ENCODE measurements around the gene LDLRAD4.

LDLRAD4 gene

DNA sequence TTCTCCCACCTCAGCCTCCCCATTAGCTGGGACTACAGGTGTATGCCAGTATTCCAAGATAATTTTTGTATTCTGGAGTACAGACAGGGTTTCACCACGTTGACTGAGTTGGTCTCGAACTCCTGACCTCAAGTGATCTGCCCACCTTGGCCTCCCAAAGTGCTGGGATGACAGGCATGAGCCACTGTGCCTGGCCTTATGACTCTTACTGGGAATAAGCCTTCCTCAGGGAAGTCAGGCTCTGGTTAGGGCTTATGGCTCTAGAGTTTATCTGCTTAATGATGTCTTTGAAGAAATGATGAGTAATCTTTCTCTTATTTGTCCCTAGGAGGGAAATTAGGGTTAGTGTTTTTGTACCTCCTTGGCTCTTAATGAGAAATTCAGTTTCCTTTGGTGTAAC, 320.1 kb downstream of the LDLRAD4 start:
- no peak for DNase-seq (ENCODE audit: low spot score)

DNA sequence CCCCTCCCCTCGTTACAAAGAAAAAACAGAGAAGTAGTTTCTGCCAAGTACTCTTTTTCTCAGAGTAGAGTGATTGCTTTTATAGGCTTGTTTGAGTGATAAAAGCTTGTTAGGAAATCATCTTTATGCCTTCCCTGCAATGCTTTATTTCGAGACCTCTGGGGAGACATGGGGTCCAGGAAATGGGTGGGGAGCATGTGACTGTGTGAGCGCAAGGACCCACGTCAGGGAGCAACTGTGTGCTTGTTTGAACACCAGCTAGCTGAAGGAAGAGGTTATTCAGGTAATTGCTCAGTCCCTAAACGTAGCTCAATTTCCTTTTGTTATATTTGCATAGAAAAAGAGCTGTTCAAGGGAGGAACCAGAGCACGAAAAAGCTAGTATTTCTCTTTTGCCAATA, 320.5 kb downstream of the LDLRAD4 start:
- no peak for DNase-seq (ENCODE audit: low spot score)

DNA sequence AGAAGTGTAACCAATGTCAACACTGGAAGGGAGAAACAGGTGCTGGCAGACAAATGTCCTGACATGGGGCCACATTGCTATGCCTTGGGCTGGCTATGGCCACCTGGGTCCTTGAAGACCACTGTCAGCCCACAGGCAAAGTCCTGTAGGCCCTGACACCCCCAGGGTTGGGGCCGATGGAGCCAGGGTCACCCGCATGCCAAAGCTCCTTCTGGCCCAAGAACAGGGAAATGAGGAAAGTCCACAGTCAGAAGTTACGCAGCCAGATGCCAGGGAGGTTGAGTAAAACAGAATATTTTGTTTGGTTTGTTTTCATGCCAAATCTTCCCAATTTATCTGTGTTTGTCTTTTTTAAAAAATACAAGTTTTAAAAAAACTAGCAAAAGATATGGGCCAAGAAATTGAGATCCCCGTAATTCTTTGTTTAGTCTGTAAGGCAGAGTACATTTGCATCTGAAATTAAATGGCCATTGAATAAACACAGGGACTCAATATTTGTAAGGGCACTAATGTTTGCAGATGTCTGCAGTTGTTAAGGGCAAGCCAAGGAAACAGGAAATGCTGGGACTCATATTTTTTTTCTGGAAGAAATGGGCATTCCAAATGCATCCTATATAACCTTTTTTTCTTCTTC, 321.4 kb downstream of the LDLRAD4 start:
- no peak for DNase-seq (ENCODE audit: low spot score)

DNA sequence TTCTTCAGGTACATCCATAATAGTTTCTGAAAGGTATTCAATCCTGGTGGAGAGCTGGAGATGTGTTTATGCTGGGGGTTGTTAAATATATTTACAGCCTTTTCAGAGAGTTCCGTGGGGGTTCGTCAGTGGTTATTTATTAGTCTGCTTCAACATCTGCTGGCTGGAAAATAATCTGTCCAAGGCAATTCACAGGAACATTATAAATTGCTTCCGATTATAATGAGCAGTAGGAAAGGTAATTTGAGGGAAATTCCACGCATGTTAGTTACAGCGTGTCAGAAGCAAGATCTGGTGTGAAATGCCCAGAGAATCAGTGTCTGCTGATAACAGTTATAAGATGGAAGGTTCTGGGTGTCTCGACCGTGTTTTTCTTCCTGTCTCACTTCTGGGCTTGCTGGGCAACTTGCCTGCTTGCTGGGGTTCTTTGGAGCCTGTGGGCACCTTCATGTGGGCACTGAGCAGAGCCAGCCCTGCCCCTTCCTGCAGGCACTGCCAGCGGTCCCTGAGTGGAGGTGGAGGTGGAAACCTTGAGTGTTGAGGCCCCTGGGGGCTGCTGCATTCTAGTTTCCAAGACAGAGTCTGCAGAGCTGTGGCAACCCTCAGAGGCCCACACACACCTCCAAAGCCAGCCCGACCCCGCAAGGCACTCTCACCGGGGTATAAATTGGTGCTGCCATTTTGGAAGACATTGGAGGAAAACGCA, 322.1 kb downstream of the LDLRAD4 start:
- no peak for DNase-seq (ENCODE audit: low spot score)

DNA sequence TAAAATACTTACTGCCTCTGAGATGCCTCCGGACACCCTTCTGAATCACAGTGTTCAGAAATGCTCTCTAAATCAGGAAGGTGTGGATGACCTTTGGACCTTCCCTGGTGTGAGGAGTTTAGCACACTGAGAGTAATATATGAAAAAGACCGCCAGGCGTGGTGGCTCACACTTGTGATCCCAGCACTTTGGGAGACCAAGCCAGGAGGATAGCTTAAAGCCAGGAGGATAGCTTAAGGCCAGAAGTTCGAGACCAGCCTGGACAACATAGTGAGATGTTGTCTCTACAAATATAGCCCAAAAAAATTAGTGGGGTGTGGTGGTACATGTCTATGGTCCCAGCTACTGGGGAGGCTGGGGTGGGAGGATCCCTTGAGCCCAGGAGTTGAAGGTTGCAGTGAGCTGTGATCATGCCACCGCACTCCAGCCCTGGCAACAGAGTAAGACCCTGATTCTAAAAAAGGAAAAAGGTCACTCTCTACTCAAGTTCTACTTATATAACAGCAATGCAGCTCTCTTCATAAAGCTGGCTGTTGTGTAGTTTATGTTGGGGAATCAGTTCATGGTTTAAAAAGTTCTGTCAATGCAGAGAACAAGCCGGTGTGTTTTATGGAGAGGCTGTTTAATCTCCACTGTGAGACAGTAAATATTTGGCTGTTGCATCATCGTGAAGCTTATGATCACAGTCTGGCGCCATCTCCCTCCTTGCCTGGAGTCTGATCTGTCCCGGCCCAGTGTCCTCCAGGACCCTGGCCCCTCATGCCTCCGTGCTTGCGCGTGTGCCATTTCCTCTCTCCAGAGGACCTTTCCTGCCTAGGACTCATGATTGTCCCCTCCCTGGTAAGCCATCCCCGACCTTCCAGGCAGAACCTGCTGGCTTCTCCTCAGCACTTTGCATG, 323.3 kb downstream of the LDLRAD4 start:
- no peak for DNase-seq (ENCODE audit: low spot score)

DNA sequence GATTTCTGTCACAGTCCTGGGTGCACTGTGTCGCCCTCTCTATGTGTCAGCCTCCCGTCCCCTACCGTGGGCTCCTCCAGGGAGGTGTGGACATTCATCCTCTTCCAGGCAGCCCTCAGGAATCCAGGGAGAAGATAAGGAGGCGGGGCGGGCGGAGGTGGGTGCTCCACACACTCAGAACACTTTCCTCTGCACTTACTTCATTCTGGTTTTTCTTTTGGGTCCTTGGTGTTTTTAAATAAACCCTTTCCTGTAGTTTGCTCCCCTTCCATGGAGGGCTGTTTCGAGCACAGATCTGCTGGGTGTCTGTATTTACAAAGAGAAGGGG, 323.9 kb downstream of the LDLRAD4 start:
- no peak for DNase-seq (ENCODE audit: low spot score)

DNA sequence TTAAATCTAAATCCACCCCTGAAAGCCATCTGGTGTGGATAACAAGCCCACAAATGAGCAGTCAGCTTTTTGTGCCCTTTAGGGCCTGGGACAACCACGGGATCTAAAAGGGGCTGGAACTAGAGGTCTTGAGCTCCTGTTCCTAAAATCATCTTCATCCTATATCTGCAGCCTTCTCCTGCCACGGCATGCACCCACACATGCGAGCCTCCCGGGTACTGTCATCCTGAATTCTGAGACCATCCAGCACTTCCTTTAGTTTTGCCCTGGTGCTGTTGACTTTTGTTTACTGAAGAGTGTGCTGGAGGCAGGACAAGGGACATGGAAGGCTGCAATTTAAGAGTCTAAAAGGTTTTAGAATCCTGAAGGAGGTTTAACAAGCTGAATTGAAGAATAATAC, 324.6 kb downstream of the LDLRAD4 start:
- no peak for DNase-seq (ENCODE audit: low spot score)

DNA sequence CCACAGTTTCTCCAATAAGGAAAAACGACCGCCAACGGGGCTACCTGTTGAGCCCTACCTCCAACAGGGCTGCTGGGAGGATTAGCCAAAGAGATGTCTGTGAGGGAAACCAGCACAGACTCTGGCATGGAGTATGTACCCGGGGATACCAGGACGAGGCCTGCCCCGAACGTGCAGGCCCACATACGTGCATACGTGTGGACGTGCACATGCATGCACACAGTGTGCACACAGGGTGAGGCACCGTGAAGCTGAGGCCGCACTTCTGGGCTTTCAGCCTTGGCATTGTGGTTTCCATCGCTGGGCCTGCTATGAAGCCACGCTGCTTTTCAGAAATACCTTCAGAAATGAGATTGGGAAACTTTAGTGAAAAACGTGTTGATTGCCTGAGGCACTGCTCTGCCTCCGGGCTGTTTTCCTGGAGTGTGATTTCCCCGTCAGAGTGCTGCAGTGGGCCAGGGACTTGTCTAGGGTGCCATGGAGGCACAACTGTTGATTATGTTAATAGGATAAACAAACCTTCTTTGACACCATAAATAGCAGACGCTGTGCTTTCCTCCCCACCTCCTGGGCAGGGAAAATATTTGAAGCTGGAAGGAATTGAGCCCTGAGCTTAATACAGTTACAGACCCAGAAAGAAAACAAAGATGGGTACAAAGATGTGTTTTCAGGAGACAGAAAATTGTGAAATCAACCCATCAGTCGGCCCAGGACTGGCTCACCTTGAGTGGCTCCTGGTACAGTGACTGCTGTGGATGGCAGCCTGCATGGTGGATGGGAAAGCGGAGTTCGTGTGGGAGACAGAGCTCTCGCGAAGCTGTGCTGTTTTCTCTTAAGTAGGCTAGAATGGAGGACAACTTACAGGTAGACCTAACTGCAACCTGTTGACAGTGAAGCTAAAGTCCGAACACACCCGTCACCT, 325.5 kb downstream of the LDLRAD4 start:
- DNase-seq (ENCODE audit: low spot score): no peak

DNA sequence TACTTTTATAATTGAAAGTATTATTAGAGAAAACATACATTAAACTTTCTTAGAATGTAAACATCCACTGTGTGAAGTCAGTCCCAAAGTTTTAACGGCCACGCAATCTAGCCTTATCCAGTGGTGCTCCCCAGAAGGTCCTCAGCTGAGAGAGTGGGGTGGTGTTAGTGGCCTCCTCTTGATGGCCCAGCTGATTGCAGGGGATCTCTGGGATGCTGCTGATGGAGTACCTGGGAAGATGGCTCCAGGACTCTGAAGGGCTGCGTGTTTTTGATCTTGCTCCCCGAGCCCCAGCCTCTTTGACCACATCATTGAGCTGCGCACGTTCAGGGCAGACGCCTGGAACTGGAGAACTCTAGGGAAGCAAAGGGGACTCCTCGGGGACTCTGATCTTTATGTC, 326.4 kb downstream of the LDLRAD4 start:
- DNase-seq (ENCODE audit: low spot score): no peak

DNA sequence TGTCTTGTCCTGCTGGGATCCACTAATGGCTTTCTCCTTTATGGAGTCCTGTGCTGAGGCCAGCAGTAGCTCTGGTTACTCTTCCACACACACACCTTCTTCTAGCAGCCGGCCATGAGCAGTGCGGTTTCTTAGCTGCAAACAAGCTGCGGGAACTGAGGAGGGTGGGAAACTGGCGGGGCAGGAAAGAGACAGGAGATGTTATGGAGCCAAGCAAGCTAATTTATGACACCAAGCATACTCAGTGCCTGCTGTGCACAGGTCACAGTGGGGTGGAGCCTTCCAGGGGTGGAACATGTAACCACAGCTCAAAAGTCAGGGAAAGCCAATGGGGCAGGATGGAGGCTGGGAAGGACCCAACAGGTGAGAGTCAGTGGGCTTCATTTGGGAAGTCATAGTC, 327.0 kb downstream of the LDLRAD4 start:
- DNase-seq (ENCODE audit: low spot score): no peak

DNA sequence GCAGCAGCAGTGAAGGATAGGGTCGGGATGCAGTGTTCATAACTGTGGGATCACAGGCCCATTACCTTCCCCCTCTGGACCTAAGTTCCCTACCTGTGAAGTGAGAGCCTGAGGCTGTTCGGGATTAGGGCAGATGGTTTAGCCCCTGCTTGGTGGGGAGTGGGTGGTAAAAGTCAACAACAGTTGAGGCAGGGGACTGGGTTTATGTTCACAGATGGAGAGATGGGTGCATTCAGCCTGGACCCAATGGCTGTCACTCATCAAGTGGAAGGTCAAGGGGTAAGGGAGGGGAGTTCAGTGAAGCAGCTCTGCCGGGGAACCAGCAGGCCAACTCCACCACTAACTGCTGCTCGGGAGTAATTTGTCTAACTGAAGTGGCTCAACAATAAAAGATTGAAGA, 327.4 kb downstream of the LDLRAD4 start:
- no peak for DNase-seq (ENCODE audit: low spot score)

DNA sequence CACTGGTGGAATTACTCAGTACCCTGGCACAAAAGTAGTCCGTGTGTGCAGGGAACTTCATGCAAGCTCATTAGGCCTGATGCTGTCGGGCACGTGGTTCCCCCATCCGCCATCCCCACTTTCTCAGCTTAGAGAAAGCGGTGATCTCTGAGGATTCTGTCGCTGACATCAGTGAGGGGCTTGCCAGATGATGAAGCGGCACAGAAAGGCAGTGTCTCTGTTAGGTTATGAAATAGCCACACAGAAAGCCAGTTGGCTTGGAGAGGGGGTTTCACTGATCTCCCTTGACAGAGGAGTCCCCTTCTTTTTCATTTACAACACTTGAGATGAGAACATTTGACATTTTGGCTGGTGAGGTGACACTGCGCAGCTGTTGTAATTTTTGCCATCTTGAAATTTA, 328.1 kb downstream of the LDLRAD4 start:
- no peak for DNase-seq (ENCODE audit: low spot score)

DNA sequence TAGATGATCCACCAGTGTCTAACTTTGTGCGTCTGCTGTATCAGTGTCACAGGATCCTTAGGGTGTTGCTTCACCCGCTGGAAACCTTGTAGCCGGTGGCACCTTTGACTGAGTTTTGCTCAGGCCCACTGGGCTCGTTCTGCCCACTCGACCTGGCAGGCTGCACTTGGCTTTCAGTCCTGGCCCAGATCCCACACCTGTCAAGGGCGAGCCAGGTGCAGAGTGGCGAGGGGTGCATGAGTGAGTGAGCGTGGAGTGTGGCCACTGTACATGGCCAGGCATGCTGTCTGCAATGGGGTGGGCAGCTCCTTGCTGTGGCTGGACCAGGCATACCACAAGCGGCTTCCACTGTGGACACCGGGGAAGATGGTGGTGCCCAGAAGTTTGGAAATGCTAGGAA, 328.8 kb downstream of the LDLRAD4 start:
- DNase-seq (ENCODE audit: low spot score): no peak

DNA sequence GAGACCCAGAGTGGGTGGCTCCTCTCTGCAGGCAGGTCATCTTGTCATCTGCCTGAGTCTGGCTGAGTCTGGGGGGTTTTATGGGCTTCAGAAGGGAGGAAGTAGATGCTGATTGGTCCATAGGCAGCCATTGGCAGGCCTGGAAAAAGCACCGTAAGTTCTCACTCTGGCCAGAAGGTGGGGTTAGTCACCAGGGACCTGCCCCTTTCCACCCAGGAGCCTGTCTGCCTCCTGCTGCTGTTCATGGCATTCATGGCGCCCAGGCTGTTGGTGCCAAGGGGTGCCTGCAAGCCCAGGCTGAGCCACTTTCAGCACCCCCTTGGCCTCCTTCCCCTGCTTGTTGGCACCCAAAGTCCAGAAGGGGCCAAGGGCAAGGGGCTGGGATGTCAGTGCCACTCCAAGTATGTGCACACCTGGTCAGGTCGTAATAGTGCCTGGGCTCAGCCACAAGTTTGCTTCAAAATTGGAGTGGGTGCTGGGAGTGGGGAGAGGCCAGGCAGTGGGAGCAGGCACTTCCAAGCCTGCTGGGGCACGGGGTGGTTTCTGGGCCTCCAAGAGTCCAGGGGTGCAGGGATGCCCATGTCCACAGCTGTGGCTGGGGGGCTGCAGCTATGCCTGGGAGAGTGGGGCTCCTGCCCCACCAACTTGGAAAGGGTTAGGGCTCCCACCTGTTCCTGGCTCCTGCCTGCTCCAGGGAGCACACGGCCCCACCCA, 329.7 kb downstream of the LDLRAD4 start:
- DNase-seq (ENCODE audit: low spot score): no peak

DNA sequence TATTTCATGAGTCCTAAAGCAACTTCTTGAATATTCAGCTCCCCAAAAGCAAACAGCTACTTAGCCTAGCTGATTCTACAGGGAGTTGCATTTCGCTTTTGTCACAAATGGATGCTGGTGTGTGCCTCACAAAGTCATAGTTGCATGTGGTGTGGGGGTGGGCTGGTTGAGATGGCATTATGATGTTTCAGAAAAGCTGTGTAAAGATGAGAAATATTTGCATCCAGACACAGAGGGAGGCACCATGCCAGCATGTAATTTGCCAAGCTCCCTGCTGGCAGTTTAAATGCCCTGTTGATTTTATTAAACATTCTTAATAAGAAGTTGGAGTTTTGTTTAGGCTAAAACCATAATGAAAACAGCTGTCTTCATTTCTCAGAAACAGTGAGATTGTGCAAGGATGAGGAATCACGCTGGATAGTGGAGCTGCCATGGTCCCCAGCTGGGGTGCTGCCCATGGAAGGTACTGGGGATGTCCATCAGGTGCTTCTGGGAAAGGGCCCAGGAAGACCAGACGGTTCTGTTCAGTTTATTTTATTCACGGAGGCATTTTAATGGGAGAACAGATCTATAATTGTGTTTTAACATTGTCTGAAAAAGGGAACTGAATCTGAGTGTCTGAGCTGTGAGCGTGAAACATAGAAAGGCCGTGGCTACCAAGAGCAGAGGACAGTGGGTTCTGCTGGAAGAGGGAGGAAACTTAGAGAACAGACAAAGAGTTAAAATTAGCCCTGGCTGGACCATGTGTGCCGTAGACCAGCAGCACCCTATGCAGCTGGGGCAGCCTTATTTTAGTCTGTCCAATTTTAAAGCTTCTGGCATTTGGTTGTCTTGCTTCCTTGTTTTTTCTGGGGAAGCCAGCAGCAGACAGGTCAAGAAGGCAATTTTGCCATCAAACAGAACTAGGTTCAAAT, 330.7 kb downstream of the LDLRAD4 start:
- no peak for DNase-seq (ENCODE audit: low spot score)

DNA sequence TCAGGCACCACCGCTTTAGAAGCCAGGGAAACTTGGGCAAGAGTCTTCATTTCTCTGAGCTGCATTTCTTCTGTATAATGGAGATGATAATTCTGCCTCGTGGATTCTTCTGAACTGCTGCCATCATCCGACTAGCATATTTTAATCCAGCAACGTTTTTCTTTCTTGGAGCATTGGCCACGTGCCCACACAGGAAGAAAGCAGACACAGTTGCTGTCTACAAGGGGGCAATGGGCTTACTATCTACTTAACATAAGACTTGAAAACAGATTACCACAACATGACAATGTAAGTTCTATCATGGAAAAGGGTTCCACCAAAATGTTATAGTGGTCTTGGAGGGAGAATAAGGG, 331.3 kb downstream of the LDLRAD4 start:
- no peak for DNase-seq (ENCODE audit: low spot score)

DNA sequence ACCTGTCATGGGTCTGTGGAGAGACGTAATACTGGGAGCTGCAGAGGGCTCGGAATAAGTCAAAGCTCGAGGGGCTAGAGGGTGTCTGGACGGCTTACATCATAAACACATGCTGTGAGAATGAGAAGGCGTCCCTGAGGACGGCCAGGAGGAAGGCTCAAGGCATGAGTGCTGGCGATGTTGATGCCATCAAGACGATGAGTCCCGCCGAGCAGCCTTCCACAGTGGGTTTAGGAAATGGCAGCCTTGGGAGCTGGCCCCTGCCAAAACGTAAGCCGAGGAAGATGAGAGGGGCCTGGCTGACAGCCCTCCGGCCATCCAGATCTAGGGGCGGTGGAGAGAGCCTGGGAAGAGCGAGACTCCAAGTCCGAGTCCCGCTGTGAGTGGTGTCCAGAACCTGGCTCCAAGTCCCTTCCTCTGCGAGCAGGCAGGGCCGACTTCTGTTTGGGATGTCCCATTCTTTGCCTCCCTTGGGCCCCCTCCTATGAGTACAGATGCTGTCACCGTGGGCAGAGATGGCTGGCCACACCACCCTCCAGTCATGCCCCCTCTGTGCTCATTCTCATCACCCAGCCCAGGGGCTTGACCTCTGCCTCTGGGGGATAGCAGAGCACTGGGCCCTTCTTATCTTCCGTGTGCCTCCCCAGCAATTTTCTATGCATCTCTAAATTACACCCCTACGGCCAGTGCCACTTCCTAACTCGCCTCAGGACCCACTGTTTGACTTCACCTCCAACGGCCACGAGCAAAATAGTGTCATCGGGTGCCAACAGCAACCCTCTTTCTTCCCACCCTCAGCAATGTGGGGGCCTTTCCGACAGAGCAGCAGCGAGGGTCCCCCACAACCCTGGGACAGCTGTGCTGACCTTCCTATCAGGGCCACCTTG, 332.1 kb downstream of the LDLRAD4 start:
- DNase-seq (ENCODE audit: low spot score): no peak

DNA sequence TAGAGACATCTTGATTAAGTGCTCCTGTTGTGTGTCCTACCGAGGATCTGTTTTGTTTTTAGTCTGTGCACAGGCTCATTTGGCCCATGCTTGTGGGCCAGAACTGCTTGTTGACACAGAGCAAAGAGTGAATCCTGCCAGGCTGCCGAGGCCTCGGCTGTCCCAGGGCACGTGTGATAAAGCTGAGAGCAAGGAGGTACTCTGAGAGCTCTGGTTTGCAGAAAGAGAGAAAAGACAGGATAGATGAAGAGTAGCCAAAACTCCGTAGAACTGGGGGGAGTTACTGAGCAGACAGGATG, 332.7 kb downstream of the LDLRAD4 start:
- DNase-seq (ENCODE audit: low spot score): no peak

DNA sequence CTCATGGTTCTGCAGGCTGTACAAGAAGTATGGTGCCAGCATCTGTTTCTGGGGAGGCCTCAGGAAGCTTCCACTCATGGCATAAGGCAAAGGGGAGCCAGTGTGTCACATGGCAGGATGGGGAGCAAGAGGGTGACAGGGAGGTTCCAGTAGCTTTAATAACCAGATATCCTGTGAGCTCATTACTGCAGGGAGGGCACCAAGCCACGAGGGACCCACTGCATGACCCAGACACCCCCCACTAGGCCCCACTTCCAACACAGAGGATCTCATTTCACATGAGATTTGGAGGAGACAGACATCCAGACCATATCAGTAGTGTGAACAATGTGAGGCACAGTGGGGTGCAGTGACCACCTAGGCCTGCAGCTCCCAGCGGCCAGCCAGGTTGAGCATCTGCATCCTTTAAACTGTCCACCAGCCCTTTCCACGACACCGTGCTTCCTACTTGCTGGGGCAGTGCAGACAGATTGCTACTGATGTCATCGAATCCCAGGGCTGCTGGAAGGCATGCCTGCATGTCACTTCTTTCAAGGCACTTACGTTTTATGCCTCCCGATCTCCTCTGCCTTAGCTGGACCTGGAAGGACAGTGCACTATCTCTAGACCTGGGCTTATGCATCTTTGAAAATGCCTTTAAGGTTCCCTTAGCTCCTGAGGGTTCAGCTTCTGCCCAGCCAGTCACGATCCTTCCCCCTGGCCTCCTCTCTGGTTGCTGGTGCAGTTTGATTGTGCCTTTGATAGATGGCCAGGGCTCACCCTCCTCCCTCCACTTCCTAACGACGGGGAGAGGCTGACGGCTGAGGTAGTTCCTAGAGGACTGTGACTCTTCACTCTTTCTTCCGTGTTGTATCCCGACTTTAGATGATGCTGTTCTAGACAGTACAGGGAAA, 333.5 kb downstream of the LDLRAD4 start:
- no peak for DNase-seq (ENCODE audit: low spot score)
